DMS 273 treated with DMSO at 0.1 percent for 48 hours (cell line): ENCODE measurements around the gene UNCX.
"Not testable (repeated sequence)": the region's sequence is repeated elsewhere in the genome, so short reads cannot be mapped to it uniquely, and the experiment has no call there.

ENCODE experiments used
- DNase-seq: peaks from one replicate; lab custom pipeline; 2025; lab: John Stamatoyannopoulos, UW

The UNCX gene

DNA sequence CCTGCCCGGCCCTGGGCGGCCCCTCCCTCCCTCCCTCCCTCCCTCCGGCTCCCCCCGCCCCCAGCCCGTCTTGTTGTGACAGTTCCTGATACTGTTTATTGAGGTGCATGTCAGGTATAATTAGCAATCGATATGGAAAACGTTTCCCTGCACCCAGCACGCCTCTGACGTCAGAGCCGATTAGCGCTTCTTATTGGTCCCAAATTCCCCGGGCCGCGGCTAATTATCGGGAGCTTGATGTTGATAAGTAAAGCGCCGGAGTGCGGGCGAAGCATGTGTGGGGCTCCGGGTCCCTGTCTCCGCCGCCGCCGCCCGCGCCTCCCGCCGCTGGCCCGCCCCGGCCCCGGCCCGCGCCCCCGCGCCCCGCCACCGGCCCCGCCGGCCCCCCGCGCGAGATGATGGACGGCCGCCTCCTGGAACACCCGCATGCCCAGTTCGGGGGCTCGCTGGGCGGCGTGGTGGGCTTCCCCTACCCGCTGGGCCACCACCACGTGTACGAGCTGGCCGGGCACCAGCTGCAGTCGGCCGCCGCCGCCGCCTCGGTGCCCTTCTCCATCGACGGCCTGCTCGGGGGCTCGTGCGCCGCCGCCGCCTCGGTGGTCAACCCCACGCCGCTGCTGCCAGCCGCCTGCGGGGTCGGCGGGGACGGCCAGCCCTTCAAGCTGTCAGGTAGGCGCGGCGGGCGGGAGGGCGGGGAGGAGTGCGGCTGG is at the start of gene UNCX:
UNCX (plus strand) TSS at position 250 of the 710 bp plus-strand sequence; CDS start at position 396, 146 bp downstream.
- no peak for DNase-seq

DNA sequence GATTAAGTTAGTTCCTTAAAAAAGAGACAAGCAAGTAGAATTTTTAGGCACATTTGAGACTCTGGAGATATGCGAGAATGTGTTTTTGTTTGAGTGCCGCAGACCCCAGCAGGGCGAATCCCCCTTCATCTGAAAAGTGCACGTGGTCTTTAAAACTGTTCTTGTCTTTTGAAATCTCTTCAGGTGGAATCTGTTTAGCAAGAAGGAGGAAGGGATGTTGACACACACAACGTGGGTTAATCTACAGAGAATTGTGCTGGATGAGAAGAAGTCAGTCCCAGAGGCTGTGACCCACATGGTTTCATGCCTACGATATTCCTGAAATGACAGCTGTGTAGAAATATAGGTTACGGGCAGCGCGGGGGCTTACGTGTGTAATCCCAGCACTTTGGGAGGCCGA is 45.5 kb upstream of the UNCX start:
- no peak for DNase-seq

DNA sequence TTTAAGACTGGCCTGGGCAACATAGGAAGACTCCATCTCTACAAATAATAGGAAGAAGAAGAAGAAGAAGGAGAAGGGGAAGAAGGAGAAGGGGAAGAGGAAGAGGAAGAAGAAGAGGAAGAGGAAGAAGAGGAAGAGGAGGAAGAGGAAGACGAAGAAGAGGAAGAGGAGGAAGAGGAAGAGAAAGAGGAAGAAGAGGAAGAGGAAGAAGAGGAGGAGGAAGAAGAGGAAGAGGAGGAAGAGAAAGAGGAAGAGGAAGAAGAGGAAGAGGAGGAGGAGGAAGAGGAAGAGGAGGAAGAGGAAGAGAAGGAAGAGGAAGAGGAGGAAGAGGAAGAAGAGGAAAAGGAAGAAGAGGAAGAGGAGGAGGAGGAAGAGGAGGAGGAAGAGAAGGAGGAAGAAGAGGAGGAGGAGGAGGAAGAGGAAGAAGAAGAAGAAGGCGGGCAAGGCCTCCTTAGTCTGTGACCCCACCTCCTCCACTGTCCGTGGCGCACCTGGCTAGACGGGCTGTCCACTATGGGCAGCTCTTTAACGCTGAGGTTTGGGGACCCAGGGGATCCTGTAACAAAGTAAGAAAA is 43.9 kb upstream of the UNCX start:
- no peak for DNase-seq

DNA sequence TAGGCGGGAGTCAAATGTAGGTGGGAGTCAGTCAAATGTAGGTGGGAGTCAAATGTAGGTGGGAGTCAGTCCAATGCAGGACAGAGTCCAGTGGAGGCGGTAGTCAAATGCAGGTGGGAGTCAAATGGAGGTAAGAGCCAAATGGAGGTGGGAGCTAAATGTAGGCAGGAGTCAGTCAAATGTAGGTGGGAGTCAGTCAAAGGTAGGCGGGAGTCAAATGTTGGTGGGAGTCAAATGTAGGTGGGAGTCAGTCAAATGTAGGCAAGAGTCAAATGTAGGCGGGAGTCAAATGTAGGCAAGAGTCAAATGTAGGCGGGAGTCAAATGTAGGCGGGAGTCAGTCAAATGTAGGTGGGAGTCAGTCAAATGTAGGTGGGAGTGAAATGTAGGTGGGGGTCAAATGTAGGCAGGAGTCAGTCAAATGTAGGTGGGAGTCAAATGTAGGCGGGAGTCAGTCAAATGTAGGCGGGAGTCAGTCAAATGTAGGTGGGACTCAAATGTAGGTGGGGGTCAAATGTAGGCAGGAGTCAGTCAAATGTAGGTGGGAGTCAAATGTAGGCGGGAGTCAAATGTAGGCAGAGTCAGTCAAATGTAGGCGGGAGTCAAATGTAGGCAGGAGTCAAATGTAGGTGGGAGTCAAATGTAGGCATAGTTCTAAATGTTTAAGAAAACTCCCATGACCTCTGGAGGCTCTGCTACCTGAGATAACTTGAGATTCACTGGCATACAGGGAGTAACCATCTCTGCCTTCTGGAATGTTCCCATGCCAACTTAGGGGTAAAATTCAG is 42.5 kb upstream of the UNCX start:
- no peak for DNase-seq

DNA sequence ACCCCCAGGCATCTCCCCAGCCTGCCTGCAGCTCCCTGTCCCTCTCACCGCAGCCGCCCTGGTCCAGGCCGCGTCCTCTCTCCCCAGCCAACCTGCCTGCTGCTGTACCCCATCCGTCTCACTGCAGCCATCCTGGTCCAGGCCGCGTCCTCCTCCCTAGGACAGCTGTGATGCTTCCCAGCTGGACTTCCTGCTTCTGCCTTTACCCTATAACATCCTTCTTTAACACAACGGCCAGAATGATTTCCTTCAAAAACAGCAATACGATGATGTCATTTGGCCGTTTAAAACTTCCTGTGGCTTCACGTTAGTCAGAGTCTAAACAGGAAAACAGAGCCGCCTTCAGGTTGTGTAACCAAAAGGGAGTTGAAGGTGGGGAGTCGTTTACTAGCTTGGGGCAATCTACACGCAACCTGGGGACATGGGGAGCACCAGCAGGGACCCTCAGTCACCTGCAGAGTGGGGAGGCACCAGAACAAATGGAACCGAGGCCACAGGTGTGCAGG is 40.4 kb upstream of the UNCX start:
- DNase-seq, result no peak

DNA sequence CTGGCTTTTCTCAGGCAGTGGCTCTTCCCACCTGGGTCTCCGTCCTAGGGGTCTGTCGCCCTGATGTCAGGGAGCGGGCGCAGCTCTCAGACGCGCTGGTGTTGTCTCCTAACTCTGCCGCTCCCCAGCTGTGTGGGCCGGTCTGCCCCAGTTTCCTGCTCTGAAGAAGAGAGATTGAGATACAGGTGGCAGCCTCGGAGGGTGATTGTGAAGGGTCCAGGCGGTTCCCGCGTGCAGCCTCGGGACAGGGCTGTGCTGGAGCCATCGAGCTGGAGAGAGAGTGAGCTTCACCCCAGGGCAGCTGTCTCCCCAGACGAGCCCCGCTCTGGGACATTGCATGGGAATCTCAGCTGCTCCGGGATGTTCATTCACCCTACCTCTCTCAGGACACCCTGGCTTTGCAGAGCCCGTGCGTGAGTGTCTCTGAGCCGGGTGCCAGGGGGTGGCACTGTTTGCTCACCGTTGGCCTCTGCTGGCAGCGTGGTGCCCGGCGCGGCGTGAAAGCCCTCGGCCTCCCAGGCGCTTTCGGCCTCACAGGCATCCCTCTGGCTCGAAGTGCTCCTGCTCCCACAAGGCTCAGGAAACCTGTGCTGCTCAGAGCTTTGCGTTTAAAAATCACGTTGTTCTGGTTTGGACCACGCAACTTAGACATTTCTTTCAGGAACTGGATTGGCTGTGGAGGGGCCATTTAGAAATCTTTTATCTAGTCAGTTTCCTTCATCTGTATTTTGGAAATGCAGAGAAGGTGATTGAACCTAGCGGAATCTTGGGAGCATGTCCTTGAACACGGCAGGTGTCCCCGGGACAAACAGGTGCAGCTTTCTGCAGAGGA is 38.9 kb upstream of the UNCX start:
- peak; percentile 11 for DNase-seq

DNA sequence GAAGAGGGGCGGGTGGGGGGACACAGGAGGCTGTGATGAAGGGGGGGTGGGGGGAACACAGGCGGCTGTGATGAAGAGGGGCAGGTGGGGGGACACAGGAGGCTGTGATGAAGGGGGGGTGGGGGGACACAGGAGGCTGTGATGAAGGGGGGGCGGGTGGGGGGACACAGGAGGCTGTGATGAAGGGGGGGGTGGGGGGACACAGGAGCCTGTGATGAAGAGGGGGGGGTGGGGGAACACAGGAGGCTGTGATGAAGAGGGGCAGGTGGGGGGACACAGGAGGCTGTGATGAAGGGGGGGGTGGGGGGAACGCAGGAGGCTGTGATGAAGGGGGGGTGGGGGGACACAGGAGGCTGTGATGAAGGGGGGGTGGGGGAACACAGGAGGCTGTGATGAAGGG is 36.2 kb upstream of the UNCX start:
- DNase-seq, result not testable (repeated sequence)

DNA sequence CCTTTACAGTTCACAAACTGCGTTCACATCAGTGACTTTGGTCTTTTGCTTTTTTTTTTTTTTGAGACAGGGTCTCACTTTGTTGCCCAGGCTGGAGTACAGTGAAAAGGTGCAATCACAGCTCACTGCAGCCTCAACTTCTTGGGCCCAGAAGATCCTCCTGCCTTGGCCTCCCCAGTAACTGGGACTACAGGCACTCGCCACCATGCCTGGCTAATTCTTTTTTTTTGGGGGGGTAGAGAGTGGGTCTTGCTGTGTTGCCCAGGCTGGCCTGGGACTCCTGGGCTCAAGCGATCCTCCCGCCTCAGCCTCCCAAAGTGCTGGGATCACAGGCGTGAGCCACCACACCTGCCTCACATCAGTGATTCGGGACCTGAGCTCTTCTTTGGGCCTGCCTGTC is 35.7 kb upstream of the UNCX start:
- DNase-seq, result no peak

DNA sequence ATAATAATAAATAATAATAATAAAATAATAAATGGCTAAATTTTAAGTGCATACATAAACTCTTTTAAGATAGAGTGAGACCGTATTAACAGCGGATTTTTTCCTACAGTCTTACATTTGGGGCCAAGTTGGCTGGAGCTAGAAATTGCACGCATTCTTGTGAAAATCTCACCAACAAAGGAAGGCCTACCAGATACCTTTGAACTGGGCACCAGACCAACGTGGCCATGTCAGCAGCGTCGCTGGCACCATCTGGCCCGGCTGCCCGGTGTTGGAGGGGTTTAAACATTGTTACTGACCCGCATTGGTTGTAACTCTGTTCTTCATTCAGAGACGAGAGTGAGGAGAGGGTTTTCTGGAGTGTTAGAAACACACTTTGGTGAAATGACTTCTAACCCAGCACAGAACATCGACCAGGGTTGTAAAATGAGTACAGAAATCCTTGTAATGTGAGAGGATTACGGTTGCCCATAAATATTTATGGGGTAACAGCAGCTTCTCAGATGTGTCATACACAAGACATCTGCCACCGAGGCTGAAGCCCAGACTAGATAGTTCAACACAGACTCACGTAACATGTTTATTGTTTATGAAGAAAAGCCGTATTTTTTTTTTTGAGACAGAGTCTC is 34.6 kb upstream of the UNCX start:
- DNase-seq, result peak; percentile 95

DNA sequence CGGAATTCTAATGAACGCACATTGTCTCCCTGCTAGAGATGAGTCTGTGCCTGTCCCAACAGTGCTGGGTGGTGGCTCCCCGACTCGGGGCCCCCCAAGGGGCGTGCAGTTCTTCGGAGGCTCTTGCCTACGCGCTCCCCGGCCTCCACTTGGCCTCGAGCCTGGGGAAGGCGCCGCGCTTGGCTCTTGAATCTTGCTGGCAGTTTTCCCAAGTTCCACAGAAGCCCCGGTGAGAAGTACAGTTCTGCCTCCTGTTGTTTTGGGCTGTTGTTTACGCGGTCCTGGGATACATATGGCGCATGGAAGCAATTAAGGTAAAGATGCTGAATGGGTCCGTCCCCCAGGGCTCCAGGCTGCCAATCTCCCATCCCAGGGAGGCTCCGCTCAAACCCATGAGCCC is 32.6 kb upstream of the UNCX start:
- DNase-seq, result peak; percentile 88

DNA sequence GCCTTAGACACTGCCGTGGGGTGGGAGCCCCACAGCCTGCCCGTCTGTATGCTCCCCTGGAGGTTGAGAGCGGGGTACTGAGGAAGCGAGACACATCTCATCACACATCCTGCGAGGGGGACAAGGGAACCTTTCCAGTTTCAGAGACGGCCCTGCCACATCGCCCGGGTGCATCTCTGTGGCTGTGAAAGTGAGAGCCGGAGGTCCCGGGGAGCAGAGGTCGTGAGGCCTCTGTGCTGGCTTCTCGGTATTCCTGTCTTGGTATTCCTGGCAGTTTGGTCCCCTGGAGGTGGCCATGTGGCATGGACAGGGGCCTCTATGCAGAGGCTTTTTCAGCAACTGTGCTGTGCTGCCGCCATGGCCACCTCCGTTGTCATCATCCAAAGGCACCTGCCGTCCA is 30.8 kb upstream of the UNCX start:
- DNase-seq, result no peak

DNA sequence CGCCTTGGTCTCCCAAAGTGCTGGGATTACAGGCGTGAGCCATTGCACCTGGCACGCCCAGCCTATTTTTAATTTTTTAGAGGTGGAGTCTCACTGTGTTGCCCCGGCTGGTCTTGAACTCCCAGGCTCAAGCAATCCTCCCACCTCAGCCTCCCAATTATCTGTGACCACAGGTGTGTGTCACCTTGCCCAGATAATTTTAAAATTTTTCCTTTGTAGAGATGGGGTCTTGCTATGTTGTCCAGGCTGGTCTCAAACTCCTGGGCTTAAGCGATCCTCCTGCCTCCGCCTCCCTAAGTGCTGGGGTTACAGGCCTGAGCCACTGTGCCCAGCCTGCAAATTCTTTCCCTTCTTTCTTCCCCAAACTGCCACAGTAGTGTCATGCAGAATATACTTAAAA is 29.8 kb upstream of the UNCX start:
- DNase-seq, result not testable (repeated sequence)

DNA sequence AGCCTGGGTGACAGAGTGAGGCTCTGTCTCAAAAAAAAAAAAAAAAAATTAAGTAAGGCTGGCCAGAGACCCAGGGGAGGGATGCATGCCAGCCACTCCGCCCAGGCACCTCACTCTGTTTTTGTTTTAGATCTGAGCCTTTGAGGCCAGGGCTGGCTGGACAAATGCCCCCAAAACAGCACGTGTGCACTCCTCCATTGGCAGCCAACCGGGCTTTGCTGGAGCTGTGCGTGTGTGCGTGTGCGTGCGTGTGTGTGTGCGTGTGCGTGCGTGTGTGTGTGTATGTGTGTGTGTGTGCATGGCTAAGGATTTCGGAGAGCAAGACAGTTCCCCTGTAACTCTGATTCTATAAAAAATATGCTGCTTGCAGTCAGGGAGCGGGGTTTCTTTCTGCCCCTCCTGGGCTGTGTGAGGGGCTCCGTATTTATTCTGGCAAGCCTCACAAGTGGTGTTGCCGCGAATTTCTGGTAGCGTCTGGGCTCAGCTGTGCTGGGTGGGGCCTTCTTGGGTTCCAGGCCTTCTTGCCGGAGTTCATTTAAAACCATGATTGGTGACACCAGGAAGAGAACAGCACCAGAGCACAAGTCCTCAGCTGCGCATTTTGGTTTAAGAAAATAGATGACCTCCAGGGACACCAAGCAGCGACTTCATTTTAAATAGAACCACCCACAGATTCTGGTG is 28.1 kb upstream of the UNCX start:
- DNase-seq, result no peak

DNA sequence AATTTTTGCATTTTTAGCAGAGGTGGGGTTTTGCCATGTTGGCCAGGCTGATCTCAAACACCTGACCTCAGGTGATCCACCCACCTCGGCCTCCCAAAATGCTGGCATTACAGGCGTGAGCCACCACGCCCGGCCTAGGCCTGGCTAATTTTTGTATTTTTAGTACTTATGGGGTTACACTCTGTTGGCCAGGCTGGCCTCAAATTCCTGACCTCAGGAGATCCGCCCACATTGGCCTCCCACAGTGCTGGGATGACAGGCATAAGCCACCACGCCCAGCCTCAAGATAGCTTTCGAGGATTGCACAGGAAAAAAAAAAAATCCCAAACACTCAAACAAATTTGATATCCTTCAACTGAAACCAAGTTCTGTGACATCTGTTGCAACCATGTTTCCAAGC is 26.9 kb upstream of the UNCX start:
- not testable (repeated sequence) for DNase-seq

DNA sequence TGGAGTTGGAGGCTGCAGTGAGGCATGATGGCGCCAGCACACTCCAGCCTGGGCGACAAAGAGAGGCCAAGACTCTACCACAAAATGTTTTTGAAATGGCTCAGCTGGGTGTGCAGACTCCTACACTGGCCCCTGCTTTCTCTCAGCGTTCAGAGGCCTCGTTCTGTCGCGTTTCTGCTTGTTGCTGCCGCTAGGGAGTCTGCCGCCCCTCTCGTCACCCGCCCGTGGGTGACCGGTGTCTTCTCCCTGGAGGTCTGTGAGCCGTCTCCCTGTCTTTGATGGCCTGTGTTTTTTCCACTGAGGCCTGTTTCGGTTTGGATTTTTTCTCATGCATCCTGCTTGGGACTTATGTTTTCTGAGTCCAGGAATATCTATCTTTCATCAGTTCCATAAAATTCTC is 23.6 kb upstream of the UNCX start:
- DNase-seq, result no peak

DNA sequence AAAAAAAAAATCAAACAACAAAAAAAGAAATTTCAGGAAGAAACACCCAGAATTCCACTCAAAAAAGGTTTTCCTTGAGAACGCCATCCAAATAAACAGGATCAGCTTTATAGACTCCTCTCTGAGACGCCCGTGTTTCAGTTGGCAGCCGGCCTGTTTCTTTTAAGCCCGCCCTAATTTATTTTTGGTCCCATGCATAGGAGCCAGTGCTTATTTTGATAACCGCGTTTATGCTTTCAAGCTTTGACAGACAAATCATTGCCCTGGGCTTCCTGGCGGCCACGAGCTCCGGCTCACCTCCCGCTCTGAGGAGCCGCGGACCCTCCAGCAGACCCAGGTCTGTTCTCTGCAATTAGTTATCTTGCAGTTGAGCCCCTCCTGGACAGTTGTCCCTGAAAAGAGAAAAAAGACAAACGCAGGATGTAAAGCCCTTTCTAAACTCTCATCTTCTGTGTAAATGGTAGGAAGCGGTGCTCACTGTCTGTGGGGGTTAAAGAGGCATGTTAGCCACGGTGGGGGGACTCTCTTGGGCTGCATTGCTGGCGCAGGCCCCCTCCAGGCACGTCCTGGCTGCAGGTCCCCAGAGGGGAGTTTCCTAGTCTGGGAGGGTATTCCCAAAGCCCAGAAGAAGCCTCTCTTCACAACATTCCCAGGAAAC is 22.2 kb upstream of the UNCX start:
- peak; percentile 20 for DNase-seq

DNA sequence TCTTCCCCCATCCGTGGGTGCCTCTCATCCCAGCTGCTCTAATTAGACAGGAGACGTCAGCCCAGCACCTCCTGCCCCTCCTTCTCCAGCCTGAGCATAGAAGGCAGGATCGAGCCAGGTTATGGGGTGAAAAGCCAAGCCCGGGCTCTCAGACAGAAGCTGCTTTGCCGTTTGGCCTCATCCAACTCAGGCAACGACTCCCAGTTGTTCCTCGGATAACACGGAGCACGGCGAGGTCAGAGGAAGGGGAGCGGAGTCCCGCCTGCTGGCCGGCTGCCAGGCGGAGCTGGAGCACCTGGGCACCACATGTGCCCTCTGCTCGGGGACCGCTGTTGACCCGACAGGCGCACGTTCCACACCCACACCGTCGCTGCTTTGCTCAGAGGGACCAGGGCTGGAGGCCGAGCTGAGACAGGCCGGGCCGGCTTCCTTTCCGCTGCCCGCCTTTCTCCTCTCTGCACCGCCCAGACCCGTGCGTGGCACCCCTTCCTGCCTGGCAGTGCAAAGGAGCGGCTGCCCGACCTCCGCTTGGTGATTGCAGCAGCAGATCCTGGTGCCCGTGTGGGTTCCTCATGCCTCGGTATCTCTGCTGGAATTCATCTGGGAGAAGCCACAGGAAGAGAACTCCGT is 21.6 kb upstream of the UNCX start:
- DNase-seq, result peak; percentile 35

DNA sequence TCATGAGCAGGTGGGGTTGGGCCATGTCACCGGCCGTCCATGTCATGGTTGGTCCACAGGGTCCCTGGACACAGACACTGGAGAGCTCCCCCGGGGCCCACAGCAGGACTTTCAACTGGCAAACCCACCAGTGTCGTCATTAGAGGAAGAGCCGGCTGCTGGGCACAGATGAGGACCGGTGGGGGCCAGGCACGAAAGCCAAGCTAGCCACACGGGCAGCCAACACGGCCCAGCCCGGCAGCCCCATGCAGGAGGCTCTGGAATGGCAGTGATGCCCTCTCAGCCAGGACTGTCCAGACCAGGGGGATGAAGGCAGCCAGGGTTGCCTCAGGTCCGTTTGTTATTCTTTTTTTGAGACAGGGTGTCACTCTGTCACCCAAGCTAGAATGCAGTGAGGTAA is 21.1 kb upstream of the UNCX start:
- DNase-seq, result no peak

DNA sequence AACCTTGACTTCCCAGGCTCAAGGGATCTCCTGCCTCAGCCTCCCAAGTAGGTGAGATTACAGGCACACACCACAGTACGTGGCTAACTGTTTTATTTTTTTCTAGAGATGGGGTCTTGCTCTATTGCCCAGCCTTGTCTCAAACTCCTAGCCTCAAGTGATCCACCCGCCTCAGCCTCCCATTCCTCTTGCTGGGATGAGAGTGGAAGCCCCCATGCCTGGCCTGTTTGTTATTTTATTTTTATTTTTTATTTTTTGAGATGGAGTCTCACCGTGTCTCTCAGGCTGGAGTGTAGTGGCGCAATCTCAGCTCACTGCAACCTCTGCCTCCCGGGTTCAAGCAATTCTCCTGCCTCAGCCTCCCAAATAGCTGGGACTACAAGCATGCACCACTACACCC is 20.6 kb upstream of the UNCX start:
- DNase-seq, result not testable (repeated sequence)

DNA sequence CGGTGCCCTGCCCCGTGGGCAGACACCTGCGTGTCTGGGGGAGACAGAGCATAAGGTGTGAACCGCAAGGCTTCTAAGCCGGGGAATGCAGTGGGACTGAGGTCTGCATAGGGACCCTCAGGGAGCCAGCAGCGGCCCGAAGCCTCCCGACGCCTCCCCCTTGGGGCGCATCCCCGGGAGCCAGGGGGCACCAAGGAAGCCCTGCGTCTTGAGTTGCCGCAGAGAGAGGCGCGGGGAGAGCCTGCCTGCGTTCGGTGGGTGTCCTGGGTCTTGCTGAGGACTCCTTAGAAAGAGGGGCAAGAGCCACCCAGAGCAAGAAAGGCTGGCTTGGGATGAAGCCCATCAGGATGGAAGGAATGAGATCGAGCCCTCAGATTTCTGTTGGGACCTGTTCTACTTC is 18.2 kb upstream of the UNCX start:
- no peak for DNase-seq
